IMR-90 (cell line): ENCODE results near the gene TRAF6. TPM values are rescaled to one million over a fixed set of nuclear protein-coding genes. Genes with fewer than 3 reads are reported as not detected.

Source experiments
- ATAC-seq: fragments of 200-7000 bp; cut with Tn5 transposase; 2 replicates; pipeline ENCODE4 v1.9.1; 2020; ENCODE audit warnings: low read depth, mild to moderate bottlenecking, moderate library complexity
- BruUV-seq: library from RNA; stranded (reverse); fragments of 400-500 nt; replicated peaks from 2 replicates; lab custom pipeline; 2021; lab: Mats Ljungman, UMichigan
- CTCF ChIA-PET: fragments of 300-600 bp; formaldehyde crosslinking; extraction: SDS; loops from one replicate; lab custom pipeline; 2021; ENCODE audit warnings: antibody characterized with exemption; lab: Yijun Ruan, JAX
- POLR2A ChIA-PET: fragments of 300-600 bp; sonication (Branson Sonifier 250); formaldehyde crosslinking; loops from one replicate; lab custom pipeline; 2022; ENCODE audit warnings: antibody characterized with exemption; ENCODE audit not compliant: unreplicated experiment; lab: Charles Lee
- DNase-seq: peaks from one replicate; pipeline ENCODE4 v3.0.0; 2013
- H2AFZ ChIP-seq: replicated peaks from 2 replicates; pipeline ENCODE3; 2013; ENCODE audit warnings: low read length, mild to moderate bottlenecking; ENCODE audit not compliant: poor library complexity
- H2AK5ac ChIP-seq: 2 replicates; pipeline ENCODE4 v1.6.1; 2013; ENCODE audit warnings: low read depth, low read length, inconsistent platforms
- H2AK9ac ChIP-seq: replicated peaks from 2 replicates; pipeline ENCODE3; 2013; ENCODE audit warnings: mild to moderate bottlenecking, low read depth, low read length, moderate library complexity; ENCODE audit not compliant: poor library complexity
- H2BK120ac ChIP-seq: 2 replicates; pipeline ENCODE4 v1.6.1; 2013; ENCODE audit warnings: low read depth, low read length, inconsistent platforms
- H2BK15ac ChIP-seq: 3 replicates; pipeline ENCODE4 v1.6.1; 2013; ENCODE audit warnings: low read depth, low read length, inconsistent platforms
- H2BK20ac ChIP-seq: 2 replicates; pipeline ENCODE4 v1.6.1; 2013; ENCODE audit warnings: low read depth, mild to moderate bottlenecking, inconsistent platforms, low read length, moderate library complexity
- H2BK5ac ChIP-seq: 2 replicates; pipeline ENCODE4 v1.6.1; 2013; ENCODE audit warnings: mild to moderate bottlenecking, low read depth, low read length, inconsistent platforms; ENCODE audit not compliant: poor library complexity, severe bottlenecking
- H3K14ac ChIP-seq: replicated peaks from 2 replicates; pipeline ENCODE4 v1.6.1; 2013; ENCODE audit warnings: low read depth, low read length, inconsistent platforms
- H3K18ac ChIP-seq: 2 replicates; pipeline ENCODE4 v1.6.1; 2013; ENCODE audit warnings: low read depth, low read length, control low read depth
- H3K23ac ChIP-seq: 2 replicates; pipeline ENCODE4 v1.6.1; 2013; ENCODE audit warnings: low read depth, low read length, inconsistent platforms
- H3K27ac ChIP-seq: 2 replicates; pipeline ENCODE4 v1.5.1; 2013; ENCODE audit warnings: mild to moderate bottlenecking, control low read depth, low read length; ENCODE audit not compliant: insufficient read depth
- H3K27me3 ChIP-seq: 2 replicates; pipeline ENCODE4 v1.6.1; 2013; ENCODE audit warnings: low read length; ENCODE audit not compliant: control insufficient read depth, insufficient read depth
- H3K36me3 ChIP-seq: 2 replicates; pipeline ENCODE4 v1.6.1; 2013; ENCODE audit warnings: low read length, mixed read lengths; ENCODE audit not compliant: control insufficient read depth, insufficient read depth
- H3K4ac ChIP-seq: 2 replicates; pipeline ENCODE4 v1.6.1; 2013; ENCODE audit warnings: low read depth, low read length, inconsistent platforms
- H3K4me1 ChIP-seq: 2 replicates; pipeline ENCODE4 v1.6.1; 2013; ENCODE audit warnings: low read length, mixed read lengths; ENCODE audit not compliant: control insufficient read depth, insufficient read depth
- H3K4me2 ChIP-seq: 2 replicates; pipeline ENCODE4 v1.6.1; 2013; ENCODE audit warnings: low read depth, mild to moderate bottlenecking, control low read depth, low read length, moderate library complexity
- H3K4me3 ChIP-seq: 2 replicates; pipeline ENCODE4 v1.5.1; 2013; ENCODE audit warnings: low read depth, mild to moderate bottlenecking, control low read depth, low read length, moderate library complexity; ENCODE audit not compliant: insufficient read depth
- H3K56ac ChIP-seq: 2 replicates; pipeline ENCODE4 v1.6.1; 2013; ENCODE audit warnings: low read length, inconsistent platforms; ENCODE audit not compliant: insufficient read depth; ENCODE audit errors: extremely low read depth
- H3K79me1 ChIP-seq, 2 experiments: 2 replicates each; pipeline ENCODE4 v1.6.1; 2013; ENCODE audit warnings: low read length in 2 of 2, inconsistent platforms in 1 of 2, low read depth in 1 of 2
- H3K9ac ChIP-seq: 2 replicates; pipeline ENCODE4 v1.6.1; 2013; ENCODE audit warnings: low read depth, low read length, control low read depth
- H3K9me1 ChIP-seq: 2 replicates; pipeline ENCODE4 v1.6.1; 2013; ENCODE audit warnings: low read length, inconsistent platforms; ENCODE audit not compliant: insufficient read depth
- H3K9me3 ChIP-seq: 2 replicates; pipeline ENCODE4 v1.6.1; 2013; ENCODE audit warnings: low read length; ENCODE audit not compliant: control insufficient read depth, insufficient read depth
- H4K20me1 ChIP-seq: 2 replicates; pipeline ENCODE4 v1.6.1; 2013; ENCODE audit warnings: low read length, inconsistent platforms; ENCODE audit not compliant: insufficient read depth
- H4K5ac ChIP-seq: 2 replicates; pipeline ENCODE4 v1.6.1; 2013; ENCODE audit warnings: mild to moderate bottlenecking, low read depth, low read length, control low read depth
- H4K8ac ChIP-seq, 2 experiments: 2 replicates each; pipeline ENCODE4 v1.6.1; 2013; ENCODE audit warnings: low read depth in 2 of 2, low read length in 2 of 2, control low read depth in 1 of 2, inconsistent platforms in 1 of 2
- H4K91ac ChIP-seq: 2 replicates; pipeline ENCODE4 v1.6.1; 2013; ENCODE audit warnings: low read depth, low read length, inconsistent platforms; ENCODE audit not compliant: insufficient read depth
- CEBPB ChIP-seq: IDR thresholded peaks from 2 replicates; pipeline ENCODE4 v1.6.1; 2012; ENCODE audit warnings: low read depth, low read length, improper control_type of control experiment
- CTCF ChIP-seq: conservative IDR thresholded peaks from 2 replicates; pipeline ENCODE4 v1.5.1; 2012; ENCODE audit warnings: mild to moderate bottlenecking, low read depth, low read length, improper control_type of control experiment
- SMC3 ChIP-seq: fragments of 150-350 bp; IDR thresholded peaks from 2 replicates; pipeline ENCODE4 v1.6.1; 2016; ENCODE audit warnings: low read depth, mild to moderate bottlenecking, antibody characterized with exemption, low read length, moderate library complexity
- WGBS, 2 experiments: methylation state at CpG; one replicate each; pipeline versions ENCODE4 v1.1.5 to v1.1.7; 2013; ENCODE audit warnings: missing lambda C conversion rate in 2 of 2; ENCODE audit not compliant: insufficient read length in 1 of 2; ENCODE audit errors: extremely low coverage in 2 of 2; 5-methylcytosine and 5-hydroxymethylcytosine counted together
- dilution Hi-C: fragments of 300-500 bp; cut with HindIII; formaldehyde crosslinking; loops from one replicate; pipeline ENCODE4 v1.14.3; 2018; ENCODE audit warnings: low sequenced_read_pairs; ENCODE audit not compliant: unreplicated experiment
- in situ Hi-C: fragments of 300-500 bp; cut with MboI; formaldehyde crosslinking; loops from 3 replicates; pipeline ENCODE4 v1.14.3; 2019; ENCODE audit warnings: low sequenced_read_pairs, inconsistent platforms, mixed read lengths
- intact Hi-C: fragments of 100-400 bp; cut with micrococcal nuclease; formaldehyde crosslinking; loops from 2 replicates; pipeline ENCODE4 v1.10.0; 2022
- polyA plus RNA-seq, 3 experiments: library from polyadenylated mRNA; depleted of rRNA; stranded (reverse); fragments of >200 nt; gene quantifications; 2 replicates each; pipeline ENCODE4 v1.2.3, GENCODE V29; 2012; ENCODE audit warnings: low replicate concordance in 1 of 3
- total RNA-seq: library from RNA; depleted of rRNA; stranded (reverse); fragments of >200 nt; gene quantifications from 2 replicates; pipeline ENCODE4 v1.2.3, GENCODE V29; 2012

TRAF6 gene
- total and polyA plus RNA-seq, 2 of the 4 experiments (the other 2 are of a cell fraction) = 6.0 to 17.6 TPM

- Histone ChIP-seq H4K91ac (peak overlapping the region; percentile 27; the same call in 1 of the 2 replicates), H3K18ac (no peak overlapping the region), H3K27me3 (no peaks in the 10 kb centered on the region), H4K8ac (peak overlapping the region in 1 of 2 experiments; percentile 58; a peak in 1 of 4 replicates), H2AK5ac (peak overlapping the region; percentile 80), H3K9me3 (no peaks in the 10 kb centered on the region), H3K4ac (peak overlapping the region; percentile 81), H2AFZ (no peak overlapping the region), H3K14ac (peak overlapping the region; percentile 50; the same call in 1 of the 2 replicates), H3K4me2 (no peak overlapping the region), H3K4me1 (peaks cover 9% of the 10 kb centered on the region), H3K79me1 (no peaks in the 10 kb centered on the region; a peak in 1 of 4 replicates), H3K9ac (no peak overlapping the region), H2BK20ac (peak overlapping the region; percentile 72; the same call in 1 of the 2 replicates), H4K5ac (no peak overlapping the region), H2BK15ac (peak overlapping the region; percentile 79; the same call in 1 of the 3 replicates), H3K27ac (no peak overlapping the region), H2BK5ac (no peak overlapping the region), H2AK9ac (no peak overlapping the region), H3K9me1 (peaks cover 10% of the 10 kb centered on the region), H3K56ac (no peak overlapping the region), H3K4me3 (no peak overlapping the region), H4K20me1 (no peaks in the 10 kb centered on the region), H2BK120ac (peak overlapping the region; percentile 58), H3K23ac (no peak overlapping the region), H3K36me3 (no peaks in the 10 kb centered on the region)
- intact Hi-C loops = no loop called here
- peak; percentile 34 for TF ChIP-seq CTCF
- 0 out of 2 replicates have a peak, but pooled peaks have one; percentile 19 for TF ChIP-seq SMC3
- no peak for TF ChIP-seq CEBPB
- no TSS peak for BruUV-seq
- CTCF ChIA-PET = interaction anchor here (0.6 to 3.2 kb wide), 2 partner anchors 9 to 49 kb away, joined by 3 to 17 read pairs; no protein-coding TSS in a partner anchor
- no peak for ATAC-seq
- no peak for DNase-seq
- in situ Hi-C loops = loop anchor here (25.0 kb wide), 1 partner anchor 857 kb away; the partner anchor contains the start of gene FJX1
- WGBS, 2 experiments = no CpG with 5 or more reads among the region's 2 CpGs
- dilution Hi-C loops = no loop called here
- POLR2A ChIA-PET = no interaction called here
Observed at GRCh38 chr11:36469063-36469462, 41.0 kb downstream of the TRAF6 start.
